HUES48 (cell line): Measurements from ENCODE around the gene TMEM60.

Source experiments
- H3K27ac ChIP-seq: one replicate; pipeline ENCODE4 v1.7.0; 2013; ENCODE audit warnings: low read depth, low read length, inconsistent platforms
- H3K27me3 ChIP-seq: 2 replicates; pipeline ENCODE4 v1.6.1; 2013; ENCODE audit warnings: mild to moderate bottlenecking, low read length; ENCODE audit not compliant: control insufficient read depth, insufficient read depth
- H3K36me3 ChIP-seq: 2 replicates; pipeline ENCODE4 v1.6.1; 2013; ENCODE audit warnings: low read length; ENCODE audit not compliant: control insufficient read depth, insufficient read depth
- H3K4me1 ChIP-seq: 2 replicates; pipeline ENCODE4 v1.6.1; 2013; ENCODE audit warnings: mild to moderate bottlenecking, low read length; ENCODE audit not compliant: control insufficient read depth, insufficient read depth
- H3K4me3 ChIP-seq: 2 replicates; pipeline ENCODE4 v1.5.1; 2013; ENCODE audit warnings: mild to moderate bottlenecking, low read depth, low read length
- H3K9ac ChIP-seq: 2 replicates; pipeline ENCODE4 v1.6.1; 2013; ENCODE audit warnings: mild to moderate bottlenecking, low read depth, low read length, moderate library complexity
- H3K9me3 ChIP-seq: 2 replicates; pipeline ENCODE4 v1.6.1; 2013; ENCODE audit warnings: low read length; ENCODE audit not compliant: control insufficient read depth, insufficient read depth

Gene TMEM60

GRCh38 chr7:77830649-77831355, 32.6 kb upstream of the TMEM60 start:
- H3K4me1 ChIP-seq: peaks cover 10% of the 10 kb centered on the region
- no peaks in the 10 kb centered on the region for H3K9me3 ChIP-seq
- H3K4me3 ChIP-seq: no peak overlapping the region
- no peak overlapping the region for H3K9ac ChIP-seq
- H3K27ac ChIP-seq: no peak overlapping the region
- no peaks in the 10 kb centered on the region for H3K36me3 ChIP-seq
- no peaks in the 10 kb centered on the region for H3K27me3 ChIP-seq

GRCh38 chr7:77827999-77828398, 29.8 kb upstream of the TMEM60 start:
- Histone ChIP-seq H3K27me3 (no peaks in the 10 kb centered on the region), H3K4me1 (peaks cover 4% of the 10 kb centered on the region), H3K9ac (no peak overlapping the region), H3K4me3 (no peak overlapping the region), H3K9me3 (no peaks in the 10 kb centered on the region), H3K27ac (no peak overlapping the region), H3K36me3 (no peaks in the 10 kb centered on the region)

GRCh38 chr7:77826300-77826699, 28.1 kb upstream of the TMEM60 start:
- H3K4me1 ChIP-seq: peaks cover 4% of the 10 kb centered on the region
- H3K36me3 ChIP-seq: no peaks in the 10 kb centered on the region
- H3K27ac ChIP-seq: no peak overlapping the region
- no peaks in the 10 kb centered on the region for H3K27me3 ChIP-seq
- no peaks in the 10 kb centered on the region for H3K9me3 ChIP-seq
- no peak overlapping the region for H3K9ac ChIP-seq
- no peak overlapping the region for H3K4me3 ChIP-seq

GRCh38 chr7:77825131-77825530, 26.9 kb upstream of the TMEM60 start:
- Histone ChIP-seq H3K9me3 (peaks cover 8% of the 10 kb centered on the region), H3K4me1 (peaks cover 4% of the 10 kb centered on the region), H3K4me3 (no peak overlapping the region)

GRCh38 chr7:77824636-77825035, 26.4 kb upstream of the TMEM60 start:
- H3K27ac ChIP-seq: no peak overlapping the region
- H3K9me3 ChIP-seq: peaks cover 8% of the 10 kb centered on the region
- no peak overlapping the region for H3K4me3 ChIP-seq
- H3K36me3 ChIP-seq: no peaks in the 10 kb centered on the region
- no peak overlapping the region for H3K9ac ChIP-seq
- peaks cover 4% of the 10 kb centered on the region for H3K4me1 ChIP-seq
- H3K27me3 ChIP-seq: no peaks in the 10 kb centered on the region

More at GRCh38 chr7:77825131-77825530, 26.9 kb upstream of the TMEM60 start:
- Histone ChIP-seq H3K9ac (no peak overlapping the region), H3K36me3 (no peaks in the 10 kb centered on the region), H3K27ac (no peak overlapping the region), H3K27me3 (no peaks in the 10 kb centered on the region)

GRCh38 chr7:77823787-77824186, 25.6 kb upstream of the TMEM60 start:
- H3K36me3 ChIP-seq: no peaks in the 10 kb centered on the region
- no peak overlapping the region for H3K27ac ChIP-seq
- no peak overlapping the region for H3K9ac ChIP-seq
- H3K4me1 ChIP-seq: peaks cover 4% of the 10 kb centered on the region
- H3K4me3 ChIP-seq: no peak overlapping the region
- H3K27me3 ChIP-seq: no peaks in the 10 kb centered on the region
- peaks cover 8% of the 10 kb centered on the region for H3K9me3 ChIP-seq

- no peaks in the 10 kb centered on the region for H3K36me3 ChIP-seq
- no peak overlapping the region for H3K9ac ChIP-seq
- H3K27ac ChIP-seq: no peak overlapping the region
- H3K4me1 ChIP-seq: no peaks in the 10 kb centered on the region
- H3K4me3 ChIP-seq: no peak overlapping the region
- H3K9me3 ChIP-seq: peaks cover 8% of the 10 kb centered on the region
- no peaks in the 10 kb centered on the region for H3K27me3 ChIP-seq
Measured at GRCh38 chr7:77822269-77822668, 24.0 kb upstream of the TMEM60 start.

DNA sequence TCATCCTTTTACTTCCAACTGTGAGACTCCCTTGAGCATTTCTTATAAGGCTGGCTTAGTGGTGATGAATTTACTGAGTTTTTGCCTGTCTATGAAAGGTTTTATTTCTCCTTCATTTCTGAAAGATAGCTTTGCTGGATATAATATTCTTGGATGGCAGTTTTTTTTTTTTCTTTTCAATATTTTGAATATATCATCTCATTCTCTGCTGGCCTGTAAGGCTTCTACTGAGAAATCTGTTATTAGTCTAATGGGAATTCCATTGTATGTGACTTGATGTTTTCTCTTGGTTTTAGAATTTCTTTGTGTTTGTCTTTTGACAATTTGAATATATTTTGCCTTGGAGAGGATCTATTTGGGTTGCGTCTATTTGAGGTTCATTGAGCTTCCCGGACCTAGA, 22.7 kb upstream of the TMEM60 start:
- Histone ChIP-seq H3K36me3 (no peaks in the 10 kb centered on the region), H3K9ac (no peak overlapping the region), H3K4me1 (no peaks in the 10 kb centered on the region), H3K27me3 (no peaks in the 10 kb centered on the region), H3K4me3 (no peak overlapping the region), H3K9me3 (peaks cover 8% of the 10 kb centered on the region), H3K27ac (no peak overlapping the region)

DNA sequence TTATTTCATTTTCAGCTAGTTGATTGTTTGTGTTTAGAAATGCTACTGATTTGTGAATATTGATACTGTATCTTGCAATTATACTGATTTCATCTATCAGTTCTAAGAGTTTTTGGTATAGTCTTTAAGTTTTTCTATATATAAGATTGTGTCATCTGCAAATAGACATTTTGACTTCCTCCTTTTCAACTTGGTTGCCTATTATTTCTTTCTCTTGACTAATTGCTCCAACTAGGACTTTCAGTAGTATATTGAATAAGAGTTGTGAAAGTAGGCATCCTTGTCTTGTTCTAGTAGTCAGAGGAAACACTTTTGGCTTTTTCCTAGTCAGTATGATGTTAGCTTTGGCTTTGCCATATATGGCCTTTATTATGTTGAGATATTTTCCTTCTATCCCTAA, 20.8 kb upstream of the TMEM60 start:
- Histone ChIP-seq H3K27me3 (no peaks in the 10 kb centered on the region), H3K4me1 (no peaks in the 10 kb centered on the region), H3K4me3 (no peak overlapping the region), H3K9ac (no peak overlapping the region), H3K36me3 (no peaks in the 10 kb centered on the region), H3K9me3 (peaks cover 8% of the 10 kb centered on the region), H3K27ac (no peak overlapping the region)

DNA sequence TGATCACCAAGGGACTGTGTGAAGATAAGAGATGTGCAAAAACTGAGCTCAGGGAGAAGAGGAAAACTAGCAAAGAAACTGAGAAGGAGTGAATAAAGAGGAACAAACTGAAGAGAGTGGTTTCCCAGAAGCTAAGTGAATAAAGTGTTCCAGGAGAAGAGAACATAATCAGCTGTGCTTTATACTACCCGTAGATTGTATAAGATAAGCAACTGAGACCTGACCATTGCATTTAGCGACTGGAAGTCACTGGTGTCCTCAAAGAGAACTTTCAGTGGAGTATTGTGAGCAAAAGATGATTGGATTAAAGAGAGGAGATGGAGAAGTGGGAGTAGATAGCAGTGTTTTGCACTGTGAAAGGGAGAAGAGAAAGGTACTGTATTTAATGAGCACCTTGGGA, 14.9 kb upstream of the TMEM60 start:
- Histone ChIP-seq H3K4me1 (no peaks in the 10 kb centered on the region), H3K36me3 (no peaks in the 10 kb centered on the region), H3K9me3 (no peaks in the 10 kb centered on the region), H3K27me3 (no peaks in the 10 kb centered on the region), H3K9ac (no peak overlapping the region), H3K27ac (no peak overlapping the region), H3K4me3 (no peak overlapping the region)

DNA sequence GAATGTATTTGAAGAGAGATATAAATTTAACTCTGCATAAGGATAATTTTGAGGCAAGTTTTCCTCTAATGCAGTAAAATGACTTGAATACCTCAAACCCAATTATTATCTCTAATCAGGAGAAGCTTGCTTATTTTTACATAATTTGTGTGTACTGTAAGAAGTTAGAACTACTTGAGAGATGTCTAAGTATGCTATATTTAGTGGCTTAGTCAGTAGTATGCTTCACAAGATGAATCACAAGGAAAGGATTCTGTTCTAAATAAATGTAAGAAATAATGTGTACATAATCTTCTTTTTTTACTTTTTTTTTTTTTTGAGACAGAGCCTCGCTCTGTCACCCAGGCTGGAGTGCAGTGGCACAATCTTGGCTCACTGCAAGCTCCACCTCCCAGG, 14.1 kb upstream of the TMEM60 start:
- H3K9ac ChIP-seq: no peak overlapping the region
- no peaks in the 10 kb centered on the region for H3K27me3 ChIP-seq
- no peak overlapping the region for H3K4me3 ChIP-seq
- H3K9me3 ChIP-seq: no peaks in the 10 kb centered on the region
- H3K27ac ChIP-seq: no peak overlapping the region
- H3K36me3 ChIP-seq: no peaks in the 10 kb centered on the region
- H3K4me1 ChIP-seq: no peaks in the 10 kb centered on the region
